Transverse colon (tissue), 4 donors: ENCODE results near the gene ZNFX1. TPM values are rescaled to one million over a fixed set of nuclear protein-coding genes. Genes with fewer than 3 reads are reported as not detected.
"Not testable (repeated sequence)": the region's sequence is repeated elsewhere in the genome, so short reads cannot be mapped to it uniquely, and the experiment has no call there.

Experiments used
- DNase-seq: peaks from one replicate; pipeline ENCODE4 v3.0.0-alpha.2; 2019
- H3K27ac ChIP-seq, 4 donors: fragments of 200-600 bp; sonication (generic); 2 replicates each; pipeline ENCODE4 v1.5.1; 2016 to 2018; ENCODE audit warnings: inconsistent platforms in 4 of 4
- H3K27me3 ChIP-seq: fragments of 200-600 bp; sonication (generic); 2 replicates; pipeline ENCODE4 v1.5.1; 2017; ENCODE audit warnings: inconsistent platforms
- H3K36me3 ChIP-seq, 4 donors: fragments of 200-600 bp; sonication (generic); 2 replicates each; pipeline ENCODE4 v1.5.1; 2017 to 2019; ENCODE audit warnings: inconsistent platforms in 4 of 4
- H3K4me1 ChIP-seq, 4 donors: fragments of 200-600 bp; sonication (generic); 2 replicates each; pipeline ENCODE4 v1.5.1; 2017 to 2020; ENCODE audit warnings: inconsistent platforms in 4 of 4
- H3K4me3 ChIP-seq, 4 donors: fragments of 200-600 bp; sonication (generic); 1 replicate in 1 of 4; 2 replicates in 3 of 4; pipeline versions ENCODE4 v1.5.1 to v1.6.1; 2017 to 2019; ENCODE audit warnings: inconsistent platforms in 4 of 4
- H3K9me3 ChIP-seq, 2 donors: fragments of 200-600 bp; sonication (generic); 2 replicates each; pipeline ENCODE4 v1.5.1; 2017 to 2019; ENCODE audit warnings: inconsistent platforms in 2 of 2
- CTCF ChIP-seq, 5 experiments: fragments of 200-600 bp in 3 of 5; fragments of 450-650 bp in 2 of 5; sonication (generic) in 3 of 5; IDR thresholded peaks; 1 replicate in 2 of 5; 2 replicates in 3 of 5; pipeline ENCODE4 v1.5.1; 2016 to 2017; ENCODE audit warnings: antibody characterized with exemption in 5 of 5, inconsistent platforms in 3 of 5, mild to moderate bottlenecking in 2 of 5, moderate library complexity in 1 of 5
- EP300 ChIP-seq: sonication (generic); formaldehyde crosslinking; IDR thresholded peaks from one replicate; pipeline ENCODE4 v1.6.1; 2017; ENCODE audit warnings: antibody characterized with exemption, low read depth
- POLR2A ChIP-seq: fragments of 450-650 bp; IDR thresholded peaks from one replicate; pipeline ENCODE4 v1.6.1; 2016; ENCODE audit warnings: antibody characterized with exemption, mild to moderate bottlenecking, moderate library complexity
- WGBS, 2 donors: methylation state at CpG; one replicate each; pipeline ENCODE4 v1.1.5; 2018; ENCODE audit warnings: low coverage in 1 of 2; 5-methylcytosine and 5-hydroxymethylcytosine counted together
- in situ Hi-C, 4 donors: fragments of 200-750 bp; cut with MboI; loops; one replicate each; pipeline versions ENCODE4 v1.15.0 to v1.15.1; 2017; ENCODE audit warnings: low sequenced_read_pairs in 3 of 4, low pct_ligation_motif_present in 1 of 4, low pct_unique_long_range_greater_than_20kb in 1 of 4
- intact Hi-C: fragments of 100-400 bp; cut with DNase I; formaldehyde crosslinking; loops from one replicate; pipeline ENCODE4 v1.15.1; 2023; ENCODE audit warnings: low total_unique reads
- small RNA-seq, 4 donors: library from RNA; depleted of rRNA; stranded (forward); fragments of <200 nt; gene quantifications; one replicate each; pipeline ENCODE3, GENCODE V24; 2016
- total RNA-seq, 4 donors: library from RNA; depleted of rRNA; stranded (reverse); fragments of >200 nt; gene quantifications; one replicate each; pipeline ENCODE4 v1.1.0, GENCODE V29; 2016

ZNFX1 gene
- total RNA-seq, 4 donors from 2014 or later: 29.1 to 35.4 (median 33.5) TPM

GRCh38 chr20:49199729-49200293, 78.0 kb downstream of the ZNFX1 start:
- intact Hi-C loops: no loop called here
- in situ Hi-C loops: no loop called here
- TF ChIP-seq EP300 (no peak), CTCF (IDR thresholded peaks at IDR 0.05) (no peak), POLR2A (no peak)
- WGBS, 2 donors: 75 to 90% methylated on average over 4 of the region's 4 CpGs
- Histone ChIP-seq H3K4me3 (no peak overlapping the region), H3K4me1 (no peaks in the 10 kb centered on the region), H3K27ac (no peak overlapping the region), H3K9me3 (no peaks in the 10 kb centered on the region), H3K36me3 (no peaks in the 10 kb centered on the region), H3K27me3 (no peaks in the 10 kb centered on the region)
- DNase-seq: no peak

- H3K4me3 ChIP-seq, H3K27ac ChIP-seq, H3K36me3 ChIP-seq, in situ Hi-C loops, H3K4me1 ChIP-seq, H3K27me3 ChIP-seq, DNase-seq, intact Hi-C loops, H3K9me3 ChIP-seq: not testable (repeated sequence)
- 70 to 87% methylated on average over 2 to 11 of the region's 11 CpGs for WGBS, 2 donors
These were observed 84.8 kb downstream of the ZNFX1 start for GRCh38 chr20:49192944-49193518.

Small RNA genes within 50 kb of the gene (small RNA-seq; reads per million reads assigned to genes)
- gene SNORD12B (1,217 to 7,567 (median 1,586) reads per million in 4 donors), gene SNORD12C (657 to 2,771 (median 783) reads per million in 4 donors)

Other genes with a start within 250 kb of the ZNFX1 start
- 10 to 100 TPM; 11.5 to 27.0 (median 15.5) TPM for gene CSE1L, start 231.7 kb downstream of the ZNFX1 start, total RNA-seq
- gene STAU1, start 89.7 kb downstream of the ZNFX1 start, total RNA-seq: 10 to 100 TPM; 66.7 to 79.7 (median 73.3) TPM
- 10 to 100 TPM; 13.1 to 37.0 (median 24.8) TPM for gene DDX27, start 58.6 kb downstream of the ZNFX1 start, total RNA-seq
- 1 to 10 TPM; 1.9 to 5.6 (median 2.3) TPM for gene KCNB1, start 204.6 kb upstream of the ZNFX1 start, total RNA-seq